ENCODE measurements around the gene CHST6. TPM values are rescaled to one million over a fixed set of nuclear protein-coding genes. Genes with fewer than 3 reads are reported as not detected.

CHST6 gene
- total and polyA plus RNA-seq, 10 of the 15 experiments (the other 5 are each of a cell fraction or from before 2014, with no cell fraction given): 0.14 to 2.5 (median 0.51) TPM

DNA sequence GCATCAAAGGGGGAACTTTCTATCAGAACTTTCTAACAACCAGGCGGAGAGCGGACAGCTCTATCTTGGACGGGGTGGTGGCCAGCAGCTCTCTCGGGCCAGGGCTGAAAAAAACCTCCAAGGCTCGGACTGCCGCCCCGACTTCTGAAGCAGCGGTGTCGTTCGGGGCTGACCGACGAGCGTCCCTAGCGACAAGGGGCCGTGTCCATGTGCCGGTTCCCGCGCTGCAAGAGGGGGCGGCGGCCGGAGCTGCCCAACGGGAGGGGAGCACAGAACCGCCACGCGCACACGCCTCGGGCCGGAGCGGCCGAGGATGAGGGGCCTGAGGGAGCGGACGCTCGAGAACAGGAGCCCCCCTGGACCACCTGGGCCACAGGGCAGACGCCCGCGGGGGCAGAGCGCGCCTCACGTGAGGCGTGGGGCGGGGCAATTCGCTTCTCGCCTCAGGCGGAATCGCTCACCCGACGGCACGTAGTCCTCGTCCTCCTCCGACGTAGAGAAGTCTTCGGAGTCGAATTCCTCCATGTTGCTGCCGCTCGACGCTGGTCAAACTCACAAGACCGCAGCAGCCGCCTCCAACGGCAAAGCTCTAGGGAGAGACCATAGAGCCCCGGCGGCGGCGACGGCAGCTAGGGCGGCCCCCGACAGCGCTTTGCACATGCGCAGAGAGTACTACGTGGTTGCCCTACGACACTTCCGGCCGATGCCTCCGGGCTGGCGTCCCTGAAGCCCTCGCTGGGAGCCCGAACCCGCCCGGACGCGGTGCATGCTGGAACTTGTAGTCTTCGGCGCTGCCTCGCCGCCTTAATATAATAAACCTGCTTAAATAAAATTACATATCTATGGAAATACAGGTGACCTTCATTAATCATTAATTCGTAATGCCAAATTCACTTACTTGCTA is 62.2 kb downstream of the CHST6 start, which contains the start of gene CFDP1 (continued):
- TF ChIP-seq, protein P1, sequence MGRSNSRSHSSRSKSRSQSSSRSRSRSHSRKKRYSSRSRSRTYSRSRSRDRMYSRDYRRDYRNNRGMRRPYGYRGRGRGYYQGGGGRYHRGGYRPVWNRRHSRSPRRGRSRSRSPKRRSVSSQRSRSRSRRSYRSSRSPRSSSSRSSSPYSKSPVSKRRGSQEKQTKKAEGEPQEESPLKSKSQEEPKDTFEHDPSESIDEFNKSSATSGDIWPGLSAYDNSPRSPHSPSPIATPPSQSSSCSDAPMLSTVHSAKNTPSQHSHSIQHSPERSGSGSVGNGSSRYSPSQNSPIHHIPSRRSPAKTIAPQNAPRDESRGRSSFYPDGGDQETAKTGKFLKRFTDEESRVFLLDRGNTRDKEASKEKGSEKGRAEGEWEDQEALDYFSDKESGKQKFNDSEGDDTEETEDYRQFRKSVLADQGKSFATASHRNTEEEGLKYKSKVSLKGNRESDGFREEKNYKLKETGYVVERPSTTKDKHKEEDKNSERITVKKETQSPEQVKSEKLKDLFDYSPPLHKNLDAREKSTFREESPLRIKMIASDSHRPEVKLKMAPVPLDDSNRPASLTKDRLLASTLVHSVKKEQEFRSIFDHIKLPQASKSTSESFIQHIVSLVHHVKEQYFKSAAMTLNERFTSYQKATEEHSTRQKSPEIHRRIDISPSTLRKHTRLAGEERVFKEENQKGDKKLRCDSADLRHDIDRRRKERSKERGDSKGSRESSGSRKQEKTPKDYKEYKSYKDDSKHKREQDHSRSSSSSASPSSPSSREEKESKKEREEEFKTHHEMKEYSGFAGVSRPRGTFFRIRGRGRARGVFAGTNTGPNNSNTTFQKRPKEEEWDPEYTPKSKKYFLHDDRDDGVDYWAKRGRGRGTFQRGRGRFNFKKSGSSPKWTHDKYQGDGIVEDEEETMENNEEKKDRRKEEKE (IDR thresholded peaks at IDR 0.05): no peak
- TF ChIP-seq ZNF217 (IDR thresholded peaks at IDR 0.05) (peak; percentile 40; the same call in 1 of the 2 replicates), SIX5 (IDR thresholded peaks at IDR 0.05; ENCODE audit: low read depth, low read length, severe bottlenecking) (peak; percentile 79), SREBF1 (IDR thresholded peaks at IDR 0.05; ENCODE audit: low read length) (no peak), TCF7 (IDR thresholded peaks at IDR 0.05; ENCODE audit: borderline replicate concordance) (no peak), CREM (IDR thresholded peaks at IDR 0.05; ENCODE audit: low read depth) (peak; percentile 85; the same call in 1 of the 2 replicates), RB1 (IDR thresholded peaks at IDR 0.05; ENCODE audit: borderline replicate concordance) (peak; percentile 98; the same call in 1 of the 2 replicates), CHD2 (IDR thresholded peaks at IDR 0.05; ENCODE audit: borderline replicate concordance, low read depth, low read length) (peak; percentile 10; the same call in 1 of the 2 replicates), NRF1 (conservative IDR thresholded peaks at IDR 0.05; ENCODE audit: low read depth, low read length) (peak; percentile 57; the same call in 1 of the 2 replicates), GATAD2B (conservative IDR thresholded peaks at IDR 0.05; ENCODE audit: low read depth) (peak; percentile 86), RAD51 (IDR thresholded peaks at IDR 0.05) (peak; percentile 35; the same call in 1 of the 2 replicates), PAX8 (IDR thresholded peaks at IDR 0.05) (no peak), RCOR1 (conservative IDR thresholded peaks at IDR 0.05; ENCODE audit: low read depth, low read length) (no peak), NBN (IDR thresholded peaks at IDR 0.05) (0 out of 2 replicates have a peak, but pooled peaks have one; percentile 28), IRF4 (IDR thresholded peaks at IDR 0.05; ENCODE audit: low read depth, low read length) (no peak), EED (IDR thresholded peaks at IDR 0.05; ENCODE audit: low read depth) (peak; percentile 57; the same call in 1 of the 2 replicates), SMARCA5 (IDR thresholded peaks at IDR 0.05) (peak; percentile 70; the same call in 1 of the 2 replicates)
- TF ChIP-seq, protein P2, sequence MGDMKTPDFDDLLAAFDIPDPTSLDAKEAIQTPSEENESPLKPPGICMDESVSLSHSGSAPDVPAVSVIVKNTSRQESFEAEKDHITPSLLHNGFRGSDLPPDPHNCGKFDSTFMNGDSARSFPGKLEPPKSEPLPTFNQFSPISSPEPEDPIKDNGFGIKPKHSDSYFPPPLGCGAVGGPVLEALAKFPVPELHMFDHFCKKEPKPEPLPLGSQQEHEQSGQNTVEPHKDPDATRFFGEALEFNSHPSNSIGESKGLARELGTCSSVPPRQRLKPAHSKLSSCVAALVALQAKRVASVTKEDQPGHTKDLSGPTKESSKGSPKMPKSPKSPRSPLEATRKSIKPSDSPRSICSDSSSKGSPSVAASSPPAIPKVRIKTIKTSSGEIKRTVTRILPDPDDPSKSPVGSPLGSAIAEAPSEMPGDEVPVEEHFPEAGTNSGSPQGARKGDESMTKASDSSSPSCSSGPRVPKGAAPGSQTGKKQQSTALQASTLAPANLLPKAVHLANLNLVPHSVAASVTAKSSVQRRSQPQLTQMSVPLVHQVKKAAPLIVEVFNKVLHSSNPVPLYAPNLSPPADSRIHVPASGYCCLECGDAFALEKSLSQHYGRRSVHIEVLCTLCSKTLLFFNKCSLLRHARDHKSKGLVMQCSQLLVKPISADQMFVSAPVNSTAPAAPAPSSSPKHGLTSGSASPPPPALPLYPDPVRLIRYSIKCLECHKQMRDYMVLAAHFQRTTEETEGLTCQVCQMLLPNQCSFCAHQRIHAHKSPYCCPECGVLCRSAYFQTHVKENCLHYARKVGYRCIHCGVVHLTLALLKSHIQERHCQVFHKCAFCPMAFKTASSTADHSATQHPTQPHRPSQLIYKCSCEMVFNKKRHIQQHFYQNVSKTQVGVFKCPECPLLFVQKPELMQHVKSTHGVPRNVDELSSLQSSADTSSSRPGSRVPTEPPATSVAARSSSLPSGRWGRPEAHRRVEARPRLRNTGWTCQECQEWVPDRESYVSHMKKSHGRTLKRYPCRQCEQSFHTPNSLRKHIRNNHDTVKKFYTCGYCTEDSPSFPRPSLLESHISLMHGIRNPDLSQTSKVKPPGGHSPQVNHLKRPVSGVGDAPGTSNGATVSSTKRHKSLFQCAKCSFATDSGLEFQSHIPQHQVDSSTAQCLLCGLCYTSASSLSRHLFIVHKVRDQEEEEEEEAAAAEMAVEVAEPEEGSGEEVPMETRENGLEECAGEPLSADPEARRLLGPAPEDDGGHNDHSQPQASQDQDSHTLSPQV (IDR thresholded peaks at IDR 0.05): no peak
- TF ChIP-seq, protein P3, sequence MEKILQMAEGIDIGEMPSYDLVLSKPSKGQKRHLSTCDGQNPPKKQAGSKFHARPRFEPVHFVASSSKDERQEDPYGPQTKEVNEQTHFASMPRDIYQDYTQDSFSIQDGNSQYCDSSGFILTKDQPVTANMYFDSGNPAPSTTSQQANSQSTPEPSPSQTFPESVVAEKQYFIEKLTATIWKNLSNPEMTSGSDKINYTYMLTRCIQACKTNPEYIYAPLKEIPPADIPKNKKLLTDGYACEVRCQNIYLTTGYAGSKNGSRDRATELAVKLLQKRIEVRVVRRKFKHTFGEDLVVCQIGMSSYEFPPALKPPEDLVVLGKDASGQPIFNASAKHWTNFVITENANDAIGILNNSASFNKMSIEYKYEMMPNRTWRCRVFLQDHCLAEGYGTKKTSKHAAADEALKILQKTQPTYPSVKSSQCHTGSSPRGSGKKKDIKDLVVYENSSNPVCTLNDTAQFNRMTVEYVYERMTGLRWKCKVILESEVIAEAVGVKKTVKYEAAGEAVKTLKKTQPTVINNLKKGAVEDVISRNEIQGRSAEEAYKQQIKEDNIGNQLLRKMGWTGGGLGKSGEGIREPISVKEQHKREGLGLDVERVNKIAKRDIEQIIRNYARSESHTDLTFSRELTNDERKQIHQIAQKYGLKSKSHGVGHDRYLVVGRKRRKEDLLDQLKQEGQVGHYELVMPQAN (conservative IDR thresholded peaks at IDR 0.05): peak; percentile 97
- TF ChIP-seq, protein P4, sequence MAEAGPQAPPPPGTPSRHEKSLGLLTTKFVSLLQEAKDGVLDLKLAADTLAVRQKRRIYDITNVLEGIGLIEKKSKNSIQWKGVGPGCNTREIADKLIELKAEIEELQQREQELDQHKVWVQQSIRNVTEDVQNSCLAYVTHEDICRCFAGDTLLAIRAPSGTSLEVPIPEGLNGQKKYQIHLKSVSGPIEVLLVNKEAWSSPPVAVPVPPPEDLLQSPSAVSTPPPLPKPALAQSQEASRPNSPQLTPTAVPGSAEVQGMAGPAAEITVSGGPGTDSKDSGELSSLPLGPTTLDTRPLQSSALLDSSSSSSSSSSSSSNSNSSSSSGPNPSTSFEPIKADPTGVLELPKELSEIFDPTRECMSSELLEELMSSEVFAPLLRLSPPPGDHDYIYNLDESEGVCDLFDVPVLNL (IDR thresholded peaks at IDR 0.05; ENCODE audit: low read depth, low read length): peak; percentile 74

Data from GM12878 (cell line).